Subcutaneous adipose tissue (tissue), 4 donors: ENCODE results near the gene ABCC3. TPM values are rescaled to one million over a fixed set of nuclear protein-coding genes. Genes with fewer than 3 reads are reported as not detected.

Experiments
- CTCF ChIP-seq: fragments of 450-650 bp; IDR thresholded peaks from one replicate; pipeline ENCODE4 v1.5.1; 2016; ENCODE audit warnings: low read depth, mild to moderate bottlenecking, control low read depth, antibody characterized with exemption, moderate library complexity
- total RNA-seq, 4 donors: library from RNA; depleted of rRNA; stranded (reverse); fragments of >200 nt; gene quantifications; one replicate each; pipeline ENCODE4 v1.1.0, GENCODE V29; 2016

ABCC3 gene
- total RNA-seq, 4 donors from 2014 or later: 12.2 to 23.1 (median 15.5) TPM

DNA sequence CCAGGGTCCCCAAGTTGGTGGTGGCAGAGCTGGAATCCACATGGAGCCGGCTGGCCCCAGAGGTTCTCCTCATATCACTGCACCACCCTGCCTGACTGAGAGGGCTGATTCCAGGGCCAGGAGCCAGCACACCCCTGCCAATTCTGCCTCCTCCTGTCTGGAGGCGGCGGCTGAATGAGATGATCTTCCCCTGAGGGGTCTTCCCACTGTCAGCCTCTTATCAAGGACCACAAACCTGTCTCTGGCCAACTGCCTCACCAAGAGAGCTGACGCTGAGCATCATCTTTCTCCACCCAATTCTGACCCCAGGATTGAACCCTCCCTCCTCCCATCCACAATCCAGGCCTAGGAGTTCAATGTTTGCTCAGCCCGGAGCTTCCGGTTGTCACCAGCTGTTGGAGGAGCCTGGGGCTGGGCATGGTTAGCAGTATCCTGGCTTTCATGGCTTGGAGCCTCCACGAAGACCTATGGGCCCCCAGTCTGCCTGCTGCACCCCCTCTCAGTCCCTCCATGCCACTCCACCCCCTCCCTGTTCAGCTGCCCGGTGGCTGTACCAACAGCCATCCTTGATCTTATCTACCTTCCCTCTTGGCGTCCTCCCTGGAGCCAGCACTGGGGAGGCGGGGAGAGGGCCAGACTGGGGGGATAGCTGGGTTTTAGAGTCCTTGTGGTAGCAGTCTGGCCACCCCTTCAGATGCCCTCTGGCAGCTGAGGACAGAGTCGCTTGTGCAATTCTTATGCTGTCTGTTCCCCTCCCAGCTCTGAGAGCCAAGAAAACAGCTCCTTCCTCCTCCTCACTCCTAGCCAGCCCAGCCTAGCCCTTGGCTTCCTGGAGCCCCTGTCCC lies 25.6 kb downstream of the ABCC3 start:
- TF ChIP-seq CTCF: no peak

- TF ChIP-seq CTCF: no peak
These were observed 26.2 kb downstream of the ABCC3 start for GRCh38 chr17:50660887-50661345.

GRCh38 chr17:50661348-50661747 lies 26.7 kb downstream of the ABCC3 start:
- no peak for TF ChIP-seq CTCF

DNA sequence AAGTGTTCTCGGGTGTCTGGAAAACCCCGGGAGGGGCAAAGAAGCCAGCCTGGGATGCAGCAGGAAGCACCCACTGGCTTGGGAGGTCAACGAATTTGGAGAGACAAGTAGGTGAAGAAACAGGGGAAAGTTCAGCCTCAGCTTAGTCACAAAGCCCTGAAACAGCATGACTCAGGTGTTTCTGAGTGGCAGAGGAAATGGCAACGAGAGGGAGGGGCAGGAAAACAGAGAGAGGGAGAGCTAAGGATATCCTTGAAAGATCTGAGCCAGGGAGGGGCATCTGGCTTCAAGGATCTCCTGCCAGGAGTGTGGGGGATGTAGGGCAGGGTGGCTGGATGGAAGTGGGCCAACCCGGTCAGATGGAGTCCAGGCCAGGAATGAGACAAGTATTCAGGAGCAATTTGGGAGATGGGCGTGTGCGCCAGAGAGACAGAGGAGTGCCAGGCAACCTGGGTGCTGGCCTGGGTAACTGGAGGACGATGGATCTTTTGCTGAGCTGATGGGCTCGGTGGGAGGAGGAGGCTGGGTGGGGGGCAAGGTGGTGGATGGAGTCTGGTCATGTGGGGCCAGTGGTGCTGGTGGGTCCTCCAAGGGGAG lies 27.2 kb downstream of the ABCC3 start:
- TF ChIP-seq CTCF: no peak

GRCh38 chr17:50662632-50663225 lies 28.0 kb downstream of the ABCC3 start:
- TF ChIP-seq CTCF: no peak

DNA sequence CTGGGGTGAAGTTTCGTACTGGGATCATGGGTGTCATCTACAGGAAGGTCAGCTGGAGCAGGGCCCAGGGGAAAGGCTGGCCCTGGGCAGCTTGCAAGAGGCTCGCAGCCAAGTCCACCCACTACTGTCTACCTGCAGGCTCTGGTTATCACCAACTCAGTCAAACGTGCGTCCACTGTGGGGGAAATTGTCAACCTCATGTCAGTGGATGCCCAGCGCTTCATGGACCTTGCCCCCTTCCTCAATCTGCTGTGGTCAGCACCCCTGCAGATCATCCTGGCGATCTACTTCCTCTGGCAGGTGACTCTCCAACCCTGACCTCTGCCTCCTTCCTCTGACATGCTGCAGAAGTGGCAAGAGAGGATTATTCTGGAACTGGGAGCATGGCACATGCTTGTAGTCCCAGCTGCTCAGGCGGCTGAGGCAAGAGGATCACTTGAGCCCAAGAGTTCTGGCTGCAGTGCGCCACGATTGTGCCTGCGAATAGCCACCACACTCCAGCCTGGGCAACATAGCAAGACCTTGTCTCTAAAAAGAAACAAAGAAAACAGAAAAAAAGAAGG lies 29.2 kb downstream of the ABCC3 start:
- no peak for TF ChIP-seq CTCF

GRCh38 chr17:50664788-50665458 lies 30.2 kb downstream of the ABCC3 start:
- no peak for TF ChIP-seq CTCF
